Smooth muscle cell (in vitro differentiated cells): Measurements from ENCODE around the gene GPS2. TPM values are rescaled to one million over a fixed set of nuclear protein-coding genes. Genes with fewer than 3 reads are reported as not detected.

Experiments
- DNase-seq: peaks from one replicate; lab custom pipeline; 2025; ENCODE audit not compliant: unreplicated experiment; lab: John Stamatoyannopoulos, UW
- H2AFZ ChIP-seq: fragments of 200-600 bp; sonication (generic); 2 replicates; pipeline ENCODE4 v1.6.0; 2016; ENCODE audit warnings: antibody characterized with exemption, low read depth, mild to moderate bottlenecking
- H3F3A ChIP-seq: fragments of 200-600 bp; sonication (generic); 2 replicates; pipeline ENCODE4 v1.6.0; 2017; ENCODE audit warnings: antibody characterized with exemption, low read depth
- H3K27ac ChIP-seq: fragments of 200-600 bp; sonication (generic); 2 replicates; pipeline ENCODE4 v1.5.1; 2016; ENCODE audit warnings: low read depth, mild to moderate bottlenecking
- H3K27me3 ChIP-seq: fragments of 200-600 bp; sonication (generic); 2 replicates; pipeline ENCODE4 v1.6.1; 2016; ENCODE audit warnings: low read depth, mild to moderate bottlenecking
- H3K36me3 ChIP-seq: fragments of 200-600 bp; sonication (generic); 2 replicates; pipeline ENCODE4 v1.5.1; 2016; ENCODE audit warnings: low read depth
- H3K4me1 ChIP-seq: fragments of 200-600 bp; sonication (generic); 2 replicates; pipeline ENCODE4 v1.5.1; 2016; ENCODE audit warnings: low read depth
- H3K4me2 ChIP-seq: fragments of 200-600 bp; sonication (generic); 2 replicates; pipeline ENCODE4 v1.6.0; 2016; ENCODE audit warnings: mild to moderate bottlenecking
- H3K4me3 ChIP-seq: fragments of 200-600 bp; sonication (generic); 2 replicates; pipeline ENCODE4 v1.5.1; 2016; ENCODE audit warnings: mild to moderate bottlenecking
- H3K79me2 ChIP-seq: fragments of 200-600 bp; sonication (generic); 2 replicates; pipeline ENCODE4 v1.6.0; 2016; ENCODE audit warnings: low read depth, mild to moderate bottlenecking
- H3K9ac ChIP-seq: fragments of 200-600 bp; sonication (generic); 2 replicates; pipeline ENCODE4 v1.6.0; 2016; ENCODE audit warnings: low read depth
- H3K9me3 ChIP-seq: fragments of 200-600 bp; sonication (generic); replicated peaks from 2 replicates; pipeline ENCODE4 v1.5.1; 2016; ENCODE audit warnings: low read depth
- H4K20me1 ChIP-seq: fragments of 200-600 bp; sonication (generic); 2 replicates; pipeline ENCODE4 v1.6.0; 2016; ENCODE audit warnings: low read depth
- CTCF ChIP-seq: fragments of 200-600 bp; sonication (generic); IDR thresholded peaks from 2 replicates; pipeline ENCODE4 v1.5.1; 2017; ENCODE audit warnings: borderline replicate concordance, mild to moderate bottlenecking, antibody characterized with exemption; ENCODE audit not compliant: insufficient read depth, poor library complexity, severe bottlenecking
- WGBS: methylation state at CpG from one replicate; pipeline ENCODE4 v1.1.7; 2016; ENCODE audit warnings: low lambda C conversion rate; 5-methylcytosine and 5-hydroxymethylcytosine counted together
- polyA plus RNA-seq: library from polyadenylated mRNA; unstranded; fragments of >200 nt; fragmentation: Nextera tagmentation; extraction: Ambion mirVana; gene quantifications from 2 replicates; pipeline ENCODE4 v1.2.1, GENCODE V29; 2016
- total RNA-seq: library from RNA; depleted of rRNA; stranded (reverse); fragments of >200 nt; gene quantifications from 2 replicates; pipeline ENCODE4 v1.2.3, GENCODE V29; 2014

GPS2 gene
- total and polyA plus RNA-seq, 2 experiments from 2014 or later: 40.3 to 77.0 TPM

DNA sequence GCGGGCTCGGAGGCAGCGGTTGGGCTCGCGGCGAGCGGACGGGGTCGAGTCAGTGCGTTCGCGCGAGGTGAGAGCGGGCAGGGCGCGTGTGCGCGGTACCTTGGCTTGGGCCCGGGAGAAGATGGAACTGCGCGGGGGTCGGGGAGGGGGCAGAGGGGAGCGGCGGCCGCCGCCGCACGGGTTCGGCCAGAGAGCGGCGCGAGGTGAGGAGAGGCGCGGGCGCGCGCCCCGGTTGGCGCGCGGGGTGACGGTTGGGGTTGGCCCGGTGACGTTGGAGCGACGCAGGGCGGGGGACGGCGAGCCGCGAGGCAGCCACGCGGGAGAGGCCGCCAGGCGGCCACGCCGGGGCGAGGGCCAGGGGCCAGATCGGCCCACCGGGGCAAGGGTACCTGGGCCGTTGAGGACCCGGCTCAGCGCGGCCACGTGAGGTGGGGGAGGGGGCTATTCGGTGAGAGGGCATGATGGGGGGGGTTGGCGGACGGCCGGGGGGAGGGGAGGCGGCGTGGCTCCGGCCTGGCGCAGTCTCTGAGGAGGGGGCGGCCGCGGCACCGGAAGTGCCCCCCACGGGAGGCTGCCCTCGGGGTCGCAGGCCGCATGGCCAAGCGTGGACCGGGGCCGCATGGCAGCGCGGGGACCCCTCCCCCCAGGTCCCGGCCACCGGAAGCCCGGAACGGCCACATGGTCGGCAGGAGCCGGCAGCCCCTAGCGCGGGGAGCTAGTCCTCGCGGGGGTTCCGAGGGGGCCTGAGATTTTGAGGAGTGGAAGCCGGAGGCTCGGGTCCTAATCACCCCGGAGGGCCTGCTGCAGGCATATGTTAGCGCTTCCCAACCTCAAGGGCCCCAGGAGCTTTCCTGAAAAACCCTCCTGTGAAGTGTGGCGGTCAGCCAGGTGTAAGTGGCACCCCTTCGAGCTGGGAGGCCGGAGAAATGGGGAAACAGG is 7.2 kb downstream of the GPS2 start:
- WGBS: under 1% methylated on average over 60 of the region's 104 CpGs
- H3K79me2 ChIP-seq: peaks cover 53% of the 10 kb centered on the region
- H3K36me3 ChIP-seq: peaks cover 4% of the 10 kb centered on the region
- H3F3A ChIP-seq: peaks cover 30% of the 10 kb centered on the region
- no peaks in the 10 kb centered on the region for H3K9me3 ChIP-seq
- H3K27me3 ChIP-seq: no peaks in the 10 kb centered on the region
- TF ChIP-seq CTCF: peak; percentile 9
- H3K4me2 ChIP-seq: peak overlapping the region; percentile 99
- H3K27ac ChIP-seq: peak overlapping the region; percentile 95
- no peak overlapping the region for H2AFZ ChIP-seq
- peak overlapping the region; percentile 98 for H3K9ac ChIP-seq
- no peak for DNase-seq
- H4K20me1 ChIP-seq: peaks cover 52% of the 10 kb centered on the region
- peak overlapping the region; percentile 85 for H3K4me3 ChIP-seq
- H3K4me1 ChIP-seq: peaks cover 10% of the 10 kb centered on the region

- H3K4me2 ChIP-seq: peak within 1 kb of the TSS; percentile 99
- peaks cover 43% of the 10 kb centered on the region for H4K20me1 ChIP-seq
- peaks cover 4% of the 10 kb centered on the region for H3K36me3 ChIP-seq
- H3K27ac ChIP-seq: peak within 1 kb of the TSS; percentile 95
- peak; percentile 100 for DNase-seq
- under 1% methylated on average over 64 of the region's 64 CpGs for WGBS
- no peaks in the 10 kb centered on the region for H3K9me3 ChIP-seq
- H3K9ac ChIP-seq: peak within 1 kb of the TSS; percentile 98
- no peaks in the 10 kb centered on the region for H3K27me3 ChIP-seq
- TF ChIP-seq CTCF: no peak
- peaks cover 23% of the 10 kb centered on the region for H3F3A ChIP-seq
- peak within 1 kb of the TSS; percentile 85 for H3K4me3 ChIP-seq
- peaks cover 45% of the 10 kb centered on the region for H3K79me2 ChIP-seq
- peak within 1 kb of the TSS; percentile 56 for H2AFZ ChIP-seq
- peaks cover 10% of the 10 kb centered on the region for H3K4me1 ChIP-seq
Observed at GRCh38 chr17:7306911-7307685, 8.1 kb downstream of the GPS2 start, which contains the start of gene EIF5A. Gene EIF5A, plus strand, starts transcription at chr17:7307628. Its CDS starts 2,008 bp downstream, at chr17:7309636.

DNA sequence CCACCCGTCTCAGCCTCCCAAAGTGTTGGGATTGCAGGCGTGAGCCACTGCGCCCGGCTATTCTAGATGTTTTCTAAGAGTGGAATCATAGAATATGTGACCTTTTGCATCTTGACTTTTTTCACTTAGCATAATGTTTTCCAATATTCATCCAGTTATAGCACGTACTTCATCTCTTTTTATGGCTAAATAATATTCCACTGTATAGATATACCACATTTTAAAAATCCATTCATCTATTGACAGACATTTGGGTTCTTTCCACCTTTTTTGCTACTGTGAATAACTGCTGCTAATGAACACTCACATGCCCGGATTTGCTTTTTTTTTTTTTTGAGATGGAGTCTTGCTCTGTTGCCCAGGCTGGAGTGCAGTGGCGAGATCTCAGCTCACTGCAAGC is 11.0 kb downstream of the GPS2 start:
- WGBS: 97% methylated on average over 7 of the region's 7 CpGs

More for the DNA sequence above, 11.0 kb downstream of the GPS2 start:
- H3K4me2 ChIP-seq: no peak overlapping the region
- H2AFZ ChIP-seq: no peak overlapping the region
- no peaks in the 10 kb centered on the region for H3K27me3 ChIP-seq
- no peak for DNase-seq
- no peaks in the 10 kb centered on the region for H3K36me3 ChIP-seq
- no peak overlapping the region for H3K27ac ChIP-seq
- H4K20me1 ChIP-seq: peaks cover 14% of the 10 kb centered on the region
- H3K4me1 ChIP-seq: peaks cover 2% of the 10 kb centered on the region
- TF ChIP-seq CTCF: no peak
- peaks cover 17% of the 10 kb centered on the region for H3K79me2 ChIP-seq
- no peaks in the 10 kb centered on the region for H3K9me3 ChIP-seq
- no peak overlapping the region for H3K9ac ChIP-seq
- no peak overlapping the region for H3K4me3 ChIP-seq
- peaks cover 5% of the 10 kb centered on the region for H3F3A ChIP-seq
